Measurements from ENCODE around the gene MAP3K13.
"Not testable (repeated sequence)": the region's sequence is repeated elsewhere in the genome, so short reads cannot be mapped to it uniquely, and the experiment has no call there.

Gene MAP3K13

DNA sequence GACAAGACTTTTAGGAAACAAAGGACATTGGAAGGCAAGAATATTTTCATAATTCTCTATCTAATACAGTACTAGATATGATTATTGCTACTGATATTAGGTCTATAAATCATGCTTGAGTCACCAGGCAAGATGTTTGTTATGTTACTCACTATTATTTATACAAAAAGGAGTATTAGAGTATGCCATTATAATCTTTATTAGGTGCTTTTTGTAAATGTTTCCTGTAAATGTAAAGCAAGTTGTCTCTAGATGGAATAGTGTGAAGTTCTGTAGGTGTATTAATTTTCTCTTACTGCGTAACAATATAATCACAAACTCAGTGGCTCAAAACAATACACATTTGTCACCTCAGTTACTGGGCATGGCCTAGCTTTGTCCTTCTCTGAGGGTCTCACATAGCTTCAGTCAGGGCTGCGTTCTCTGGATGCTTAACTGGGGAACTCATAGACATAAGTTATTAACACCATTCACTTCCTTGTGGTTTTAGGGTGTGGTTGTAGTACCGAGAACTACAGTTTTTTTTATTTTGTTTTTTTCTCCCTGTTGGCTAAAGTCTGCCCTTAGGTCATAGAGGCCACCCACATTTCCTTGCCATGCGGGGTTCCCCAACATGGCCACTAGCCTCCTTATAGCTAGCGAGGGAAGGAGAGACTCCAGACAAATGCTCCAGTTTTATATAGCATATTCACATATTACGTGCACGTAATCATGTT, 20.3 kb upstream of the MAP3K13 start:
- ATAC-seq = no peak

GRCh38 chr3:185347399-185347798, 15.5 kb upstream of the MAP3K13 start:
- ATAC-seq = no peak

DNA sequence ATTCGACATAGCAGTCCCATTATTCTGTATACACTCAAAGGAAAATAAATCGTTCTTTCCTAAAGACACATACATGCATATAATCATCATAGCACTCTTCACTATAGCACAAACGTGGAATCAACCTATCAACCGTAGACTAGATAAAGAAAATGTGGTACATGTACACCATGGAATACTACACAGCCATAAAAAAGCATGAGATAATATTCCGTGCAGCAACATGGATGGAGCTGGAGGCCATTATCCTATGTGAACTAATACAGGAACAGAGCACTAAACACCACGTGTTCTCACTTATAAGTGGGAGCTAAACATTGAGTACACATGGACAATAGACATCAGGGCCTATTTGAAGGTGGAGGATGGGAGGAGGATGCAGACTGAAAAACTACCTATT, 12.1 kb upstream of the MAP3K13 start:
- no peak for ATAC-seq

- ATAC-seq = no peak
These were observed 11.5 kb upstream of the MAP3K13 start for GRCh38 chr3:185351396-185351795.

DNA sequence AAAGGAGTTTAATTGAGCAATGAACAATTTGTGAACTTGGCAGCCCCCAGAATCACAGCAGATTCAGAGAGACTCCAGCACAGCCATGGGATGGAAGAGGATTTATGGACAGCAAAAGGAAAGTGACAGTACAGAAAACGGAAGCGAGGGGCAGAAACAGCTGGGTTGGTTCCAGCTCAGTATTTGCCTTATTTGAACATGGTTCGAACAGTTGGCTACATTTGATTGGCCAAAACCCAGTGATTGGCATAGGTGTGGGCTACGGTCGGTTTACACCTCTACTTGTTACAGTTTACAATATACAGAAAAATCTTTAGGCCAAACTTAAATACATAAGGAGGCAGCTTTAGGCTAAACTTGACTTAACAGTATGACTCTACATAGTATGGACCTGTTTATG, 9.7 kb upstream of the MAP3K13 start:
- no peak for ATAC-seq

DNA sequence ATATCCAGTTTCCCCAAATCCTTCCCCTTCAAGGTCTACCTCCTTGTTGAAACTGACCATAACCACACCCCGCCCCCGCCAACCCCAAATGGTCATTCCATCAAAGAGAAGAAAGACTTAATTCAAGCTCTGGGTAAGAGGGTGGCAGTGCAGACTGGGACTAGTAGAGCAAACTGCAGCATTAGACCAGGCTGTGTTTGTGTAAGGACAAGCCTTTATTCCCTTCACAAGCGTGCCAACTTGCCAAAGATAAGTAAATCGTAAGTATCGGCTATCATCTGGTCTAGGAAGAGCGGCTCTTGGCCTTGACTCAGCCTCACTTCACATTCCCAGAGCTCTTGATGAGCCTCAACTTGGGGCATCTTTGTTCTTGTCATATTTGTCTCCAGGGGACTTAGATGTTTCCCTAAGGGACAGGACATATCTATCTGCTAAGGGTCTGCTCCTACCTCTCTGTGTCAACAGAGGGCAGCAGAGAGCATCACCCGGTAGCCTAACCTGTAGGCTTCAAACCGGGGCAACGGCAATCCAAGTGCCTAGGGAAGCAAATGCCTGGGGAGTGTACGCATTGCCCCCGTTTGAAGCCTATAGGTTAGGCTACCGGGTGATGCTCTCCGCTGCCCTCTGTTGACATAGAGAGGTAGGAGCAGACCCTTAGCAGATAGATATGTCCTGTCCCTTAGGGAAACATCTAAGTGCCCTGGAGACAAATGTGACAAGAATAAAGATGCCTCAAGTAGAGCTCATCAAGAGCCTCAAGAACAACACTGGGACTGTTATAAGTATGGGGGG, 8.9 kb upstream of the MAP3K13 start:
- peak; percentile 92 to 93 for ATAC-seq

- ATAC-seq = no peak
These were observed 6.4 kb upstream of the MAP3K13 start for GRCh38 chr3:185356499-185356898.

DNA sequence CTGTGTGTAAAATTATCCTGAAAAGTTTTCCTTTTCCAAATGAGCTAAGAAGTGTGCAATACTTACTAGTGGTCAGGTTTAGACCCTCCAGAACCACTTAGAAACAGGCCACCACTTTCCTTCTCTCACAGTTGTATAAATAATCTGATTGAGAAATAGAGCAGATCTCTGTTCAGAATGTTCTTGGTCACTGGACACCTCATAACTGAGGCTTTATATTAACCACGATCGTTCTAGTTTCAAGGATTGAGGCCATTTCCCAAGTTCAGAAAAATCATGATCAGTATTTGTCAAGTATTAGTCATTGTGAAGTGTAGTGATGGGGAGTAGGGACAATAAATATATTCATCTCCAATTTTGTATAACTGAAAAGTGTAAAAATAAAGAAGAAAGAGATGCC, 1.0 kb upstream of the MAP3K13 start:
- no peak for ATAC-seq

DNA sequence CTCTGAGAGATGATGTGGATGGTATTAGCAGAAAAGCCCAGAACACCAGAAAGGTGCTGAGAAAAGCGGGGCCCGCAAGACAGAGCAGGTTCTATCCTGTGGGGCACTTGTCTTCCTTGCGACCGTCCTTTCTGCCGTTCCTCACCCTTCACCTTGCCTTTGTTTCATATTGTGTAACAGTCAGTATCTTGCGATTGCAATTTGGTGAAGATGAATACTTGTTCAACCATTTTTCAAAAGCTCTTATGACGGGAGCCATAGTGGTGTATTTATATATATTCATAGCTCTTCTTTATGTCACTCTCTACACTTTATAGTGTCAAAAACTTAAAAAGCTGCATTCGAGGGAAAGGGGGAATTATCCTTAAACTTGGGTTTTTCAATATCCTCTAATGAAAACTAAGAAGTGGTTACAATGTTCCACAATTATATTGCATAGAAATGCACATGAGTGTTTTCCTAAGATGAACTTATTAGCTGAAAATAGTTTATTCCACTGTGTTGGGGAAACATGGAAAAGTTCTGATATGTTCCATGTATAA, 797 bp downstream of the MAP3K13 start:
- peak in 1 of 2 donors; percentile 17 for ATAC-seq

DNA sequence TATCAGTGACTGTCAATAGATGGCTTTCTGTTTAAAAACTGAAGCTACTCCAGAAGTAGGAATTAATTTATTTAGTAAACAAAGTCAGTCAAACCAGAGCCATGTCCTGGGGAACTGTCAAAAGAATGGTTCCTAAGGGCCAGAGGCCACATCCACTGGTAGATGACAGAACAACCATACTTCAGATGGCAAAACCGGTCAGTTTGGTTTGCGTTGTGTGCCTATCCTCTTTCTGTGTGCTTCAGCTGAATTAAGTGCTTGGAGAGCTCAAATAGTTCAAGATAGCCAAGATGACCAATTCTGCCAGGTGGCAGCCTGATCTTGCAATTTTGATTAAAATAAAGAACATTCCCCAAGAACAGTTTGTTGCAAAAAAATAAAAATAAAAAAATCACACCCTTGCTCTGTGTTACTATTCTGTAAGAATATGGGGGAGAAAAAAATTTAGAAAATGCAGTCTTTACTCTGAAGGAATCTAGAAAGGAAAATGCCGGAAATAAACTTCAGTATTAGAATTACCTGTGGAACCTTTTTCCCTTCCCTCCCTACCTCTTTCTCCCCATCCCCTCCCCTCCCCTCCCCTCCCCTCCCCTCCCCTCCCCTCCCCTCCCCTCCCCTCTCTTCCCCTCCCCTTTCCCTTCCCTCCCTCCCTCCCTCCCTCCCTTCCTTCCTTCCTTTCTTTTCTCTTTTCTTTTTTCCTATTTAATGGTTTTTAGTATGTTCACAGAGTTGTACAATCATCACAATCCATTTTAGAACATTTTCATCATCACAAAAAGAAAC, 2.5 kb downstream of the MAP3K13 start:
- ATAC-seq = no peak

GRCh38 chr3:185366074-185366335, 3.1 kb downstream of the MAP3K13 start:
- no peak for ATAC-seq

- no peak for ATAC-seq
These were observed 4.0 kb downstream of the MAP3K13 start for GRCh38 chr3:185366913-185367312.

GRCh38 chr3:185370349-185370748, 7.4 kb downstream of the MAP3K13 start:
- ATAC-seq = not testable (repeated sequence)

- no peak for ATAC-seq
These were observed 8.6 kb downstream of the MAP3K13 start for GRCh38 chr3:185371306-185372074.

- no peak for ATAC-seq
These were observed 18.6 kb downstream of the MAP3K13 start for GRCh38 chr3:185381320-185382058.

- no peak for ATAC-seq
These were observed 19.2 kb downstream of the MAP3K13 start for GRCh38 chr3:185382154-185382553.

DNA sequence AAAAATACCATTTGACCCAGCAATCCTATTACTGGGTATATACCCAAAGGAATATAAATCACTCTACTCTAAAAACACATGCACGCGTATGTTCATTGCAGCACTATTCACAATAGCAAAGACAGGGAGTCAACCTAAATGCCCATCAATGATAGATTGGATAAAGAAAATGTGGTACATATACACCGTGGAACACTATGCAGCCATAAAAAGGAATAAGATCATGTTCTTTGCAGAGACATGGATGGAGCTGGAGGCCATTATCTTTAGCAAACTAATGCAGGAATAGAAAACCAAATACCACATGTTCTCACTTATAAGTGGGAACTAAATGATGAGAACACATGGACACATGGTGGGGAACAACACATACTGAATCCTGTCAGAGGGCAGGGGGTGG, 23.6 kb downstream of the MAP3K13 start:
- ATAC-seq = not testable (repeated sequence)

GRCh38 chr3:185387646-185388045, 24.7 kb downstream of the MAP3K13 start:
- ATAC-seq = no peak

- ATAC-seq = no peak
These were observed 30.1 kb downstream of the MAP3K13 start for GRCh38 chr3:185393055-185393454.

DNA sequence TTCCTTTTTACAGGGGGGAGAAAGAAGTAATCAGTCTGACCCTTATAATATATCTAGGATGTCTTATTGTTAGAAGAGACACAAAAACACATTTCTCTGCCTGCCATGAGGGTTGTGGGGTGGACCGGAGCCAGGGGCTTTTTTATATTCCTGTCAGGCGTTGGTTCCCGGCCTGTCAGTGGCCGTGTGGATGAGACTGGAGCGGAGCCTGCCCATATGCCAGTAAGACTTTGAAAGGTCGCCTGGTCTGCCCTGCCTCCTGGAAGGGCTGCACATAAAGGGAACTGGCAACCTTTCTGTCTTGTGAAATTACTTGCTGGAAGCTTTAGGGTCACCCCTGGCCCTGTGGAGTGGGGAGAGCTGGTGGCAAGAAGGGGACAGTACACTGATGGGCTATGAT, 34.7 kb downstream of the MAP3K13 start:
- ATAC-seq = no peak

DNA sequence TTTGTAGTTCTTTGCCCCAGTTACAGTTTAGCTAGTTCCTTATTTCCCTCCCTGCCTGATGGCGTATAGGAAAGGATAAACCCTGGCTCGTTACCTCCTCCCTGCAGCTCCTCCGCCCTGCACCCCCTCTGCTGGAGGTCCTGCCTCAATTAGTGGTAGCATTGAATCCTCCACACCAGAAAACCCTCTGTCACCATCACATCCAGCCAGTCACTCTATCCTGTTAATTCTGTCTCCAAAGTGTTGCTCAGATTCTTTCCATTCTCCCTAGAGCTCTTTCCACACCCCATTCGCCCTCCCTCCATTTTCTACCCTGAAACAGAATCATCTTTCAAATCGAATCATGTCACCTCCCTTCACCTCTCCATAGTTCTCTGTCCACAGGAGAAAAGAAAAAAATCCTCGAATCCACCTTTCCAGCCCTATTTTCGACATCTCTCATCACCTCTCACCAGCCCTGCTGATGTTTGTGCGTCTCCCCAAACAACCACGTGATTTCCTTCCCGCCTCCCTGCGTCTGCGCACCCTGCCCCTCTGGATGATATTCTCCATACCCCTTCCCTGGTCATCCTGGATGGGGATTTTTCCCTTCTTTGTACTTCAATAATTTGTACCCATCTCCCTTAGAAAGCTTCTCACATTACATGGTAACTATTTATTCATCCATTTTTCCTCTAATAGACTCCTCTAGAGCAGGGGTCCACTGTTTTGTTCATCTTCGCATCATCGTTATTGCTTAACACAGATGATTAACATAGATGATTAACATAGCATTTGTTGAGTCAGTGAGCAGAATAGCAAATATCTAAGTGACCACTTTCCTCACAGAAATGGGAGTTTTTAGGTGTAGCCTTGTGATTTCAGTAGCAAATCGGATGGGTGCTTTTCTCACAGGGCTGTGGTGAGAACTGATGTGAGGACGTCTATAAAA, 37.1 kb downstream of the MAP3K13 start:
- ATAC-seq = no peak
